OCI-LY7 (cell line): ENCODE measurements around the gene HMGA1. TPM values are rescaled to one million over a fixed set of nuclear protein-coding genes. Genes with fewer than 3 reads are reported as not detected.

Experiments used
- BruUV-seq: library from RNA; stranded (reverse); fragments of 400-500 nt; replicated peaks from 2 replicates; lab custom pipeline; 2021; lab: Mats Ljungman, UMichigan
- CTCF ChIA-PET: fragments of 300-600 bp; sonication (Branson Sonifier 250); formaldehyde crosslinking; loops from one replicate; lab custom pipeline; 2022; ENCODE audit warnings: antibody characterized with exemption; ENCODE audit not compliant: unreplicated experiment; lab: Charles Lee
- POLR2A ChIA-PET: fragments of 300-600 bp; sonication (Branson Sonifier 250); formaldehyde crosslinking; loops from one replicate; lab custom pipeline; 2022; ENCODE audit warnings: antibody characterized with exemption; lab: Charles Lee
- DNase-seq: peaks from one replicate; pipeline ENCODE4 v3.0.0-alpha.2; 2015; ENCODE audit warnings: low spot score
- H2AFZ ChIP-seq: fragments of 200-600 bp; sonication (generic), shearing (Covaris generic); 2 replicates; pipeline ENCODE4 v1.6.1; 2014; ENCODE audit warnings: mild to moderate bottlenecking, antibody characterized with exemption, low read length, moderate library complexity
- H3K27ac ChIP-seq: fragments of 200-600 bp; sonication (generic); 2 replicates; pipeline ENCODE4 v1.5.1; 2014; ENCODE audit warnings: mixed run types, low read depth, mild to moderate bottlenecking, moderate library complexity, low read length, inconsistent platforms; ENCODE audit not compliant: poor library complexity, severe bottlenecking
- H3K36me3 ChIP-seq: fragments of 200-600 bp; sonication (generic); 2 replicates; pipeline ENCODE4 v1.6.1; 2014; ENCODE audit warnings: mild to moderate bottlenecking, antibody characterized with exemption, low read length, moderate library complexity, mixed read lengths; ENCODE audit not compliant: insufficient read depth
- H3K4me1 ChIP-seq: fragments of 200-600 bp; sonication (generic); 2 replicates; pipeline ENCODE4 v1.5.1; 2014; ENCODE audit warnings: mild to moderate bottlenecking, low read length; ENCODE audit not compliant: insufficient read depth, poor library complexity, severe bottlenecking
- H3K4me2 ChIP-seq: fragments of 200-600 bp; sonication (generic); 2 replicates; pipeline ENCODE4 v1.6.1; 2014; ENCODE audit warnings: mild to moderate bottlenecking, low read length
- H3K4me3 ChIP-seq: fragments of 200-600 bp; sonication (generic); 2 replicates; pipeline ENCODE4 v1.5.1; 2014; ENCODE audit warnings: mild to moderate bottlenecking, low read depth, low read length; ENCODE audit not compliant: poor library complexity, severe bottlenecking
- H3K79me2 ChIP-seq: fragments of 200-600 bp; sonication (generic); 2 replicates; pipeline ENCODE4 v1.6.1; 2016; ENCODE audit warnings: low read depth, mild to moderate bottlenecking, low read length, moderate library complexity, mixed read lengths; ENCODE audit not compliant: insufficient read depth
- H3K9me2 ChIP-seq: fragments of 200-600 bp; sonication (generic); 2 replicates; pipeline ENCODE4 v1.6.1; 2016; ENCODE audit warnings: mild to moderate bottlenecking, low read length, mixed read lengths; ENCODE audit not compliant: insufficient read depth
- H3K9me3 ChIP-seq: fragments of 200-600 bp; sonication (generic); 2 replicates; pipeline ENCODE4 v1.6.1; 2014; ENCODE audit warnings: mild to moderate bottlenecking, mixed run types, low read length, mixed read lengths
- H4K20me1 ChIP-seq: fragments of 200-600 bp; sonication (generic); 2 replicates; pipeline ENCODE4 v1.6.1; 2014; ENCODE audit warnings: mild to moderate bottlenecking, antibody characterized with exemption, low read length, moderate library complexity, mixed read lengths; ENCODE audit not compliant: insufficient read depth
- CTCF ChIP-seq: fragments of 200-600 bp; sonication (generic); conservative IDR thresholded peaks from 2 replicates; pipeline ENCODE4 v1.5.1; 2014; ENCODE audit warnings: mild to moderate bottlenecking, antibody characterized with exemption, low read length, moderate library complexity, mixed read lengths
- EZH2phosphoT487 ChIP-seq: fragments of 200-600 bp; sonication (generic); IDR thresholded peaks from 2 replicates; pipeline ENCODE4 v1.6.1; 2018; ENCODE audit warnings: low read depth, borderline replicate concordance, mild to moderate bottlenecking, mixed run types, antibody characterized with exemption, low read length, moderate library complexity, mixed read lengths
- intact Hi-C: fragments of 100-400 bp; cut with micrococcal nuclease; formaldehyde crosslinking; loops from one replicate; pipeline ENCODE4 v1.10.0; 2022; ENCODE audit not compliant: unreplicated experiment
- total RNA-seq, 2 experiments: library from RNA; depleted of rRNA in 1 of 2; stranded (reverse); fragments of >200 nt in 1 of 2; shearing (Covaris generic) in 1 of 2; gene quantifications; 2 replicates each; pipeline ENCODE4 v1.2.3, GENCODE V29; 2014 to 2022

The HMGA1 gene
- total RNA-seq, 2 experiments from 2014 or later = 435 to 764 TPM

- Histone ChIP-seq H3K79me2 (no peaks in the 10 kb centered on the region), H3K36me3 (peaks cover 45% of the 10 kb centered on the region), H2AFZ (no peak overlapping the region), H3K27ac (peak overlapping the region; percentile 41), H3K4me2 (peak overlapping the region; percentile 92), H3K9me2 (no peaks in the 10 kb centered on the region), H4K20me1 (no peaks in the 10 kb centered on the region), H3K4me3 (peak overlapping the region; percentile 81), H3K9me3 (no peaks in the 10 kb centered on the region), H3K4me1 (peaks cover 41% of the 10 kb centered on the region)
- TF ChIP-seq EZH2phosphoT487 (no peak), CTCF (no peak)
- CTCF ChIA-PET = interaction anchor here (2.6 kb wide), 1 partner anchor 168 kb away, joined by 18 read pairs; no protein-coding TSS in a partner anchor
- POLR2A ChIA-PET = no interaction called here
- no TSS peak for BruUV-seq
- peak; percentile 16 for DNase-seq
- intact Hi-C loops = loop anchor here (2.0 to 5.0 kb wide), 6 partner anchors 51 to 895 kb away; partner anchors contain the start of genes NUDT3 and TCP11
These were observed 11.0 kb downstream of the HMGA1 start for GRCh38 chr6:34247481-34248197.

DNA sequence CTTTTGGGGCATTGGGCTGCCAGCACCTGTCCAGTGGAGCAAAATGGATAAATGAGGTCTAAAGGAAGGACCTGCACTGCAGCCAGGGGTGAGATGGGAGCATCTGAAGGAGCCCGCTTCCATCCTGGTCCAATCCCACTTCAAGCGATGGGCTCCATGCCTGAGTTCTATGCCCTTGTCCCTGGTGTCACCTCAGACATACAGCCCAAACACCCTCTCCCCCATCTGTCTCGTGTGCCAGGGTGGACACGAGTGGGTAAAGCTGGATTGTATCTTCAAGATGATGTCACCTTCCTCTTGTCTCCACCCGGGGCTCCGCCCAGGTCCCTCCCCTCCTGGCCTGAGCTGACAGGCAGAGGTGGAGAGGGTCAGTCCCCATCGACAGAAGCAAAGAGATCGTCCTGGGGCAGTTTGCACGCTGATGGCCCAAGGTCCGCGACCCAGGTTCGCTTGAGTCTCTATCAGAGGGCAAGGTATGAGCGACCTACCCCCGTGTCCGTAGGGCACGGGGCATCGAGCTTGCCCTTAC lies 11.6 kb downstream of the HMGA1 start:
- TSS peak; percentile 74 for BruUV-seq
- TF ChIP-seq CTCF (no peak), EZH2phosphoT487 (no peak)
- Histone ChIP-seq H4K20me1 (no peaks in the 10 kb centered on the region), H3K27ac (peak overlapping the region; percentile 41), H3K4me1 (peaks cover 36% of the 10 kb centered on the region), H2AFZ (peak overlapping the region; percentile 50), H3K4me2 (peak overlapping the region; percentile 92), H3K4me3 (peak overlapping the region; percentile 81), H3K36me3 (peaks cover 38% of the 10 kb centered on the region), H3K9me2 (no peaks in the 10 kb centered on the region), H3K79me2 (no peaks in the 10 kb centered on the region), H3K9me3 (no peaks in the 10 kb centered on the region)
- POLR2A ChIA-PET = interaction anchor here (1.6 kb wide), 1 partner anchor 11 kb away, joined by 5 read pairs; the partner anchor contains the start of gene HMGA1
- DNase-seq = peak; percentile 42
- intact Hi-C loops = loop anchor here (2.0 to 5.0 kb wide), 4 partner anchors 145 to 894 kb away; partner anchors contain the start of genes NUDT3 and TCP11
- CTCF ChIA-PET = interaction anchor here (1.2 to 2.6 kb wide), 2 partner anchors 128 to 167 kb away, joined by 3 to 18 read pairs; no protein-coding TSS in a partner anchor
